Fibroblast of lung (primary cell): ENCODE results near the gene MYOM1.

ENCODE experiments used
- EZH2 ChIP-seq: IDR thresholded peaks from 2 replicates; pipeline ENCODE4 v1.5.1; 2012; ENCODE audit warnings: low read length, control low read depth, mild to moderate bottlenecking; ENCODE audit errors: missing control alignments
- TF ChIP-seq, protein P1 (sequence below), 2 donors: IDR thresholded peaks in 1 of 2; conservative IDR thresholded peaks in 1 of 2; 1 replicate in 1 of 2; 2 replicates in 1 of 2; pipeline ENCODE4 v1.5.1; 2011 to 2012; ENCODE audit warnings: low read length in 2 of 2, control low read depth in 1 of 2, inconsistent platforms in 1 of 2, low read depth in 1 of 2, mild to moderate bottlenecking in 1 of 2

DNA sequence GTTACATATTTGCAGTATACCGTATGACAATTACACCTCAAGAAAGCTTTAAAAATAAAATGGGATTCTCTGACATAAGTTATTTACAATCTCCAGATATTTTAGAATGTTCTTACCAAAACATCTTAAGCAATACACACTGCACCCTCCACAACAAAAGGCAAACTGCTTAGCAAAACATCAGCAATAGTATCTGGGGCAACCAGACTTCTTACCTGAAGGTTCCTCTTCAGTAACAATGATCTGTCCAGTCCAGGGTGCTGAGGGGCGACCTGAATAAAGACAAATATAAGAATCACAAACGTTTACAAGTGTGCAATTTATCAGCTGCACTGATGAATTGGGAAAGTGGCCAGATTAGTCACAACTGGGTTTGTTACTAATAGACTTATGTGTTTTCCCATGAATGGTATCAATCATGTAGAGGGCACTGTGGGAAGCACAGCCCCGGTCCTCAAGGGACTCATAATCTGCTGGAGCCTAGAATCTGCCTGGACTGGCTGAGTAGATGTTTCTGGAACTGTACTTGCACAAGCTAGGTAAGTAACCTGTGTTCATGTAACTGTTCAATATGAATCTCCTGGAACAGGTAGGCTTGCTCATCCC lies 70.7 kb downstream of the MYOM1 start:
- TF ChIP-seq, protein P1, sequence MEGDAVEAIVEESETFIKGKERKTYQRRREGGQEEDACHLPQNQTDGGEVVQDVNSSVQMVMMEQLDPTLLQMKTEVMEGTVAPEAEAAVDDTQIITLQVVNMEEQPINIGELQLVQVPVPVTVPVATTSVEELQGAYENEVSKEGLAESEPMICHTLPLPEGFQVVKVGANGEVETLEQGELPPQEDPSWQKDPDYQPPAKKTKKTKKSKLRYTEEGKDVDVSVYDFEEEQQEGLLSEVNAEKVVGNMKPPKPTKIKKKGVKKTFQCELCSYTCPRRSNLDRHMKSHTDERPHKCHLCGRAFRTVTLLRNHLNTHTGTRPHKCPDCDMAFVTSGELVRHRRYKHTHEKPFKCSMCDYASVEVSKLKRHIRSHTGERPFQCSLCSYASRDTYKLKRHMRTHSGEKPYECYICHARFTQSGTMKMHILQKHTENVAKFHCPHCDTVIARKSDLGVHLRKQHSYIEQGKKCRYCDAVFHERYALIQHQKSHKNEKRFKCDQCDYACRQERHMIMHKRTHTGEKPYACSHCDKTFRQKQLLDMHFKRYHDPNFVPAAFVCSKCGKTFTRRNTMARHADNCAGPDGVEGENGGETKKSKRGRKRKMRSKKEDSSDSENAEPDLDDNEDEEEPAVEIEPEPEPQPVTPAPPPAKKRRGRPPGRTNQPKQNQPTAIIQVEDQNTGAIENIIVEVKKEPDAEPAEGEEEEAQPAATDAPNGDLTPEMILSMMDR (conservative IDR thresholded peaks at IDR 0.05 in 1 of 2, IDR thresholded peaks at IDR 0.05 in 1 of 2; ENCODE audit: low read depth in 1 of 2, low read length in 2 of 2): no peak
- no peak for TF ChIP-seq EZH2
